B cell (primary cell): ENCODE results near the gene RIN2. TPM values are rescaled to one million over a fixed set of nuclear protein-coding genes. Genes with fewer than 3 reads are reported as not detected.

Source experiments
- ATAC-seq: fragments of 200-7000 bp; cut with Tn5 transposase; one replicate; pipeline ENCODE4 v1.10.0; 2021; ENCODE audit warnings: low read depth, mild to moderate bottlenecking, moderate number of reproducible peaks, moderate library complexity
- CTCF ChIA-PET: fragments of 350-600 bp; sonication (Branson Sonifier 250); formaldehyde crosslinking; loops from one replicate; lab custom pipeline; 2021; ENCODE audit warnings: antibody characterized with exemption, inconsistent platforms; lab: Charles Lee
- POLR2A ChIA-PET: fragments of 350-600 bp; sonication (Branson Sonifier 250); formaldehyde crosslinking; loops from one replicate; lab custom pipeline; 2021; ENCODE audit warnings: antibody characterized with exemption; lab: Charles Lee
- DNase-seq: peaks from one replicate; pipeline ENCODE4 v3.0.0; 2013
- H2AFZ ChIP-seq: 2 replicates; pipeline ENCODE4 v1.6.1; 2012; ENCODE audit warnings: mild to moderate bottlenecking, low read depth, low read length; ENCODE audit not compliant: insufficient read depth, poor library complexity, severe bottlenecking
- H3K27ac ChIP-seq, 2 donors: 1 replicate in 1 of 2; 2 replicates in 1 of 2; pipeline ENCODE4 v1.5.1; 2012 to 2013; ENCODE audit warnings: low read length in 2 of 2, mild to moderate bottlenecking in 2 of 2, moderate library complexity in 1 of 2
- H3K27me3 ChIP-seq, 4 experiments: fragments of 200-600 bp in 1 of 4; sonication (generic) in 1 of 4; replicated peaks in 1 of 4; 1 replicate in 2 of 4; 2 replicates in 2 of 4; pipeline versions ENCODE4 v1.6.1 to v1.7.0; 2013 to 2016; ENCODE audit warnings: low read length in 3 of 4, mild to moderate bottlenecking in 2 of 4, mixed read lengths in 1 of 4, moderate library complexity in 1 of 4; ENCODE audit not compliant: insufficient read depth in 4 of 4, control insufficient read depth in 3 of 4; ENCODE audit errors: control extremely low read depth in 1 of 4
- H3K36me3 ChIP-seq, 2 experiments: replicated peaks in 1 of 2; 1 replicate in 1 of 2; 2 replicates in 1 of 2; pipeline versions ENCODE4 v1.6.1 to v1.7.1; 2013; ENCODE audit warnings: low read length in 1 of 2; ENCODE audit not compliant: insufficient read depth in 2 of 2, control insufficient read depth in 1 of 2; ENCODE audit errors: control extremely low read depth in 1 of 2, extremely low read depth in 1 of 2
- H3K4me1 ChIP-seq, 2 donors: fragments of 200-600 bp in 1 of 2; sonication (generic) in 1 of 2; 1 replicate in 1 of 2; 2 replicates in 1 of 2; pipeline versions ENCODE4 v1.5.1 to v1.6.1; 2013 to 2017; ENCODE audit warnings: low read length in 2 of 2; ENCODE audit not compliant: control insufficient read depth in 2 of 2, insufficient read depth in 2 of 2
- H3K4me2 ChIP-seq: replicated peaks from 2 replicates; pipeline ENCODE3; 2012; ENCODE audit warnings: mild to moderate bottlenecking, low read depth, low read length; ENCODE audit not compliant: poor library complexity, severe bottlenecking
- H3K4me3 ChIP-seq, 5 experiments: fragments of 200-600 bp in 1 of 5; sonication (generic) in 1 of 5; 1 replicate in 3 of 5; 2 replicates in 2 of 5; pipeline versions ENCODE4 v1.5.1 to v1.7.0; 2011 to 2016; ENCODE audit warnings: low read length in 4 of 5, mild to moderate bottlenecking in 4 of 5, low read depth in 2 of 5, control low read depth in 1 of 5, moderate library complexity in 1 of 5; ENCODE audit not compliant: insufficient read depth in 1 of 5; ENCODE audit errors: control extremely low read depth in 1 of 5, extremely low read depth in 1 of 5
- H3K79me2 ChIP-seq: fragments of 200-600 bp; sonication (generic); one replicate; pipeline ENCODE4 v1.6.0; 2016; ENCODE audit warnings: low read length; ENCODE audit not compliant: control insufficient read depth, insufficient read depth
- H3K9ac ChIP-seq: fragments of 200-600 bp; sonication (generic); 2 replicates; pipeline ENCODE4 v1.6.1; 2017; ENCODE audit warnings: mild to moderate bottlenecking, low read length, moderate library complexity
- H3K9me3 ChIP-seq, 3 donors: one replicate each; pipeline versions ENCODE4 v1.6.1 to v1.7.1; 2013; ENCODE audit warnings: low read length in 2 of 3; ENCODE audit not compliant: control insufficient read depth in 2 of 3, insufficient read depth in 1 of 3; ENCODE audit errors: control extremely low read depth in 1 of 3
- H4K20me1 ChIP-seq: 2 replicates; pipeline ENCODE4 v1.6.0; 2012; ENCODE audit warnings: mild to moderate bottlenecking, low read length; ENCODE audit not compliant: insufficient read depth, control insufficient read depth, poor library complexity, severe bottlenecking
- H3K27ac Mint-ChIP-seq: one replicate; pipeline ENCODE4 v1.8.0; 2021; ENCODE audit warnings: mixed read lengths
- H3K27me3 Mint-ChIP-seq: one replicate; pipeline ENCODE4 v1.8.0; 2021; ENCODE audit warnings: mixed read lengths
- H3K4me1 Mint-ChIP-seq: one replicate; pipeline ENCODE4 v1.8.0; 2021; ENCODE audit warnings: mixed read lengths
- H3K4me3 Mint-ChIP-seq: one replicate; pipeline ENCODE4 v1.8.0; 2021; ENCODE audit warnings: mixed read lengths
- H3K9me3 Mint-ChIP-seq: one replicate; pipeline ENCODE4 v1.8.0; 2022; ENCODE audit warnings: mixed read lengths; ENCODE audit not compliant: insufficient read depth
- CTCF ChIP-seq: fragments of 200-600 bp; IDR thresholded peaks from one replicate; pipeline ENCODE4 v1.8.0; 2022; ENCODE audit warnings: antibody characterized with exemption, mild to moderate bottlenecking
- EZH2 ChIP-seq: IDR thresholded peaks from 2 replicates; pipeline ENCODE4 v1.6.1; 2012; ENCODE audit warnings: borderline replicate concordance, low read depth, mild to moderate bottlenecking, moderate library complexity, low read length; ENCODE audit not compliant: insufficient read depth, poor library complexity, severe bottlenecking
- WGBS: methylation state at CpG from one replicate; pipeline ENCODE4 v1.1.5; 2013; ENCODE audit warnings: missing lambda C conversion rate; ENCODE audit not compliant: insufficient coverage; 5-methylcytosine and 5-hydroxymethylcytosine counted together
- intact Hi-C: fragments of 100-400 bp; cut with micrococcal nuclease; formaldehyde crosslinking; loops from one replicate; pipeline ENCODE4 v1.10.0; 2022
- polyA plus RNA-seq: library from polyadenylated mRNA; depleted of rRNA; stranded (reverse); fragments of >200 nt; gene quantifications from 2 replicates; pipeline ENCODE4 v1.2.3, GENCODE V29; 2012
- total RNA-seq, 2 donors: library from RNA; stranded (reverse); fragments of 120-200 nt in 1 of 2; gene quantifications; 1 replicate in 1 of 2; 2 replicates in 1 of 2; pipeline versions ENCODE4 v1.2.3 to v1.2.4, GENCODE V29; 2013 to 2022

Gene RIN2
- total and polyA plus RNA-seq, 2 donors (not counting 1 experiment from before 2014, with no cell fraction given), result 0.15 to 0.32 TPM

- TF ChIP-seq EZH2 (no peak), CTCF (no peak)
- H3K36me3 ChIP-seq, result no peaks in the 10 kb centered on the region
- H4K20me1 ChIP-seq, result no peaks in the 10 kb centered on the region
- peaks cover 0 to 7% (median 6%) of the 10 kb centered on the region in 3 donors for H3K9me3 ChIP-seq
- no peak overlapping the region for H3K4me3 ChIP-seq
- 100% methylated on average over 1 of the region's 3 CpGs for WGBS
- Mint-ChIP-seq H3K4me3 (no peak overlapping the region), H3K27me3 (peaks cover 34% of the 10 kb centered on the region), H3K4me1 (no peaks in the 10 kb centered on the region), H3K27ac (no peak overlapping the region), H3K9me3 (peaks cover 2% of the 10 kb centered on the region)
- intact Hi-C loops, result no loop called here
- H3K79me2 ChIP-seq, result no peaks in the 10 kb centered on the region
- H3K9ac ChIP-seq, result no peak overlapping the region
- ATAC-seq, result no peak
- POLR2A ChIA-PET, result no interaction called here
- DNase-seq, result no peak
- no peak overlapping the region for H3K4me2 ChIP-seq
- H3K4me1 ChIP-seq, result no peaks in the 10 kb centered on the region
- CTCF ChIA-PET, result no interaction called here
- no peak overlapping the region for H3K27ac ChIP-seq
- H3K27me3 ChIP-seq, result peaks cover 0 to 12% (median 5%) of the 10 kb centered on the region in 4 experiments
- no peak overlapping the region for H2AFZ ChIP-seq
These were observed 13.0 kb upstream of the RIN2 start for GRCh38 chr20:19745106-19745505.

GRCh38 chr20:19745584-19745983, 12.5 kb upstream of the RIN2 start:
- H3K27me3 ChIP-seq, result peaks cover 0 to 12% (median 5%) of the 10 kb centered on the region in 4 experiments
- H3K4me3 ChIP-seq, result no peak overlapping the region
- Mint-ChIP-seq H3K9me3 (peaks cover 2% of the 10 kb centered on the region), H3K27ac (no peak overlapping the region), H3K27me3 (peaks cover 34% of the 10 kb centered on the region), H3K4me3 (no peak overlapping the region), H3K4me1 (peaks cover 2% of the 10 kb centered on the region)
- no CpG with 5 or more reads among the region's 1 CpG for WGBS
- no peak overlapping the region for H3K4me2 ChIP-seq
- H3K9ac ChIP-seq, result no peak overlapping the region
- ChIA-PET CTCF (no interaction called here), POLR2A (no interaction called here)
- intact Hi-C loops, result no loop called here
- DNase-seq (no peak), ATAC-seq (no peak)
- H2AFZ ChIP-seq, result no peak overlapping the region
- H4K20me1 ChIP-seq, result no peaks in the 10 kb centered on the region
- no peak for TF ChIP-seq EZH2
- H3K4me1 ChIP-seq, result peaks cover 1 to 2% of the 10 kb centered on the region in 2 donors
- no peak overlapping the region for H3K27ac ChIP-seq
- no peaks in the 10 kb centered on the region for H3K79me2 ChIP-seq
- H3K36me3 ChIP-seq, result no peaks in the 10 kb centered on the region
- H3K9me3 ChIP-seq, result peaks cover 0 to 7% (median 6%) of the 10 kb centered on the region in 3 donors
